GM18907 (cell line): ENCODE results near the gene PCDH9.

Experiments used
- ATAC-seq: cut with Tn5 transposase; IDR thresholded peaks from one replicate; pipeline ENCODE4 v1.9.1; 2021; ENCODE audit warnings: mild to moderate bottlenecking, moderate library complexity; ENCODE audit not compliant: unreplicated experiment

The PCDH9 gene

DNA sequence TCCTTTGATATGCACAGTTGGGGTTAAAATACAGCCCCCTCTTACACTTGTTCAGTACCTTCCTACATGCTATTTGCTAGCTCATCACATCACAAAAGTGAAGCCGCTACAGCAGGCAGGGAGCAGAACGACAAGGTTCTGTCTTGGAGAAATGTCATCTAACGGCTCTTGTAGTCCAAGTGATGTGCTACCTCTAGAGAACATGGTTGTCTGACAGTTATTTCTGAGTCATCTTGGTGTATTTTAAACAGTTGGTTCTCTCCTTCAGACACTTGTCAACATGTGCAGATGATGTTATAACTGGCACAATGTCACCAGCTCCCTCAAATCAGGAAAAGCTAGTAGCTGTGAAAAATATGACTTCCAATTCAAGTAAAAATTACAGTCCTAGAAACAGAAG is 865.0 kb downstream of the PCDH9 start:
- no peak for ATAC-seq

DNA sequence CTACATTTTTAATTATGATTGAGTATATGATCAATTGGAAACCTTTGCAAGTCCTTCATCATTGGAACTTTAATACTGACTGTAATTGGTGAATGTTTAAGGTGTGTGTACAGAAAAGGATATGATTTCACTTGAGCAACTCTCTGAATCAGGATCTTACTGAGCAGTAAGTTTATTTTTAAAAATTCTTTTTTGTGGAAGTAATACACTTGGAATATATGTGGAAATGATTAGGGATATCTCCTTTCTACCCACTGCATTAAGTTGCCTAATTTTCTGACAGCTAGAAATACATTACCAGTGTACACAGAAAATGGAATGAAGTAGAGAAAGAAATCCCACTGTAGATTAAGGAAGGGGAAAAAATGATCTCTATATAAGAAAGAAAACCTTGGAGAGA is 865.8 kb downstream of the PCDH9 start:
- no peak for ATAC-seq

DNA sequence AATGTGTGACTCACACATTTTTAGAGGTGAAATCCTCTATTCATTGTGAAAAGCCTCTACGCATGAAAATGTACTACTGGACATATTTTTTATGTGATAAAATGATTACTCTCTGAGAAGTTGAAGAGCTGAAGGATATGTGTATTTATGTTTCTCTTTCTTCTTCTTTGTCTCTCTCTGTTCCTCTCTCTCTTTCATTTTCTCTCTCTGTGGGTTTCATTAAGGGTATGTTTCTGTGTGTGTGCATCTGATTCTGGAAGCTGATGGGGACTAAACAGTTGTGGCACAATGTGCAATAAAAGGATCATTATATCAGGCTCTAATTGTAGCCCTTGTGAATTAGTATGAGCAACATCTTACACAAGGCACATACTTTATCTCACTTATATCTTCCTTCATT is 867.7 kb downstream of the PCDH9 start:
- ATAC-seq = peak; percentile 69

DNA sequence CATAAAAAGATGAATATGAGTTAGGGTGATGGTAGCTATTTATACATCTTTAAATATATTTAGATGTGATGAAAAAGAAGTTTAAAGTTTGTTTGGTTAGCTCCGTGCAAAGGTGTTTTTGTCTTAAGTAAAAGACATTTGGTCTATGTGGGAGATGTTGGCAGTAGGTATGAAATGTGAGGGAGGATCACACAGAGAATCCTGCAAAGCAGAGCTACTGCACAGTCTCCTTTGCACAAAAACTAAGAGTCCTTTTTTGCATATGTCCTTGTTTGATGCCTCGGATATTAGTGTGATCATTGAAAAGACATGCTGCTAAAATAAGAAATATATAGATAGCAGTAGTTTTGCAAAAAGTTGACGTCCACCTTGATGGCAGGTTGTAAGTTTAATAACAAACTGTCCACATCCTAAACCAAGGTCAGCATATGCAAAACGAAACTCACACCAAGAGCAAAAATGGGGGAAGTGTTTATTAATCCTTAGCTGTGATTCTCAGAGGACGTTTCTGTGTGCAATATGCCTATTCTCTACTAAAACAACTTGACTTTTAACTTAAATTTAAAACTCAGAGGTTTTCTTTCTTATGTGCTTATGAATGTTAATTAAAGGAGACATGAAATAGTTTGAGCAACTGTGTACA is 870.1 kb downstream of the PCDH9 start:
- peak; percentile 67 for ATAC-seq

DNA sequence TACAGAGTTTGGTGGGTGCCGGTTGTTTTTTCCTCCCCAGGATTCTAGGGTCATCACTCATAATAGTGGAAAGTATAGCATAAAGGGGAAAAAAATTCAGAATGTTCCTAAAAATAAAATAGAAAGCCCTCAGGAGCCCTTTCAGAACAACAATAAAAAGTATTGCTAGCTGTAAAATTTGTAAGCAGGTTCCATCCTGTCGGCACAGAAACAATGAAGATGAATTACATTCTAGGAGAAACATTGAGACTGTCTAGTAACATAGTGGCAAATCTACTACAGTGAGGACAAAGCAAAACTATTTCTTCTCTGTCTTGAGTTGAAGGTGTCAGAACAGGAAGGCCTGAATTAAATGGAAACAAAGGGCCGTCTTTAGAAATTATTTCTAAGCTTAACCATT is 870.7 kb downstream of the PCDH9 start:
- ATAC-seq = no peak

DNA sequence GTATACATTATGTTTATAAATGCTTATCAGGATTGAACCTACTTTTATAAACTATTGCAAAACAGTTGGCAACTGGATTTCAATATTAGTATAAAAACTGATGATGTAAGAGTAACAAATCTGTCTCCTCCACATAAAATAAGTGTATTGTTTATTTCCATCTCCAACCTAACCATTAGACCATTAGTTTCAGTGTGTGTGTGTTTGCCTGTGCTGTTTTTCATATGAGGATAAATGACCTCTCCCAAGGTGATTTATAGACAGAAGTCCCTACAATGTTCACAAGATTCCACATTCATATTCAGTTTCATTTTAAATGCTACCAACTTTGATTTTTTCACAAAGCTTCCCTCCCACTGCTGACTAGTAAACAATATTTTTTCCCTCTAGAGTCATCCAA is 871.6 kb downstream of the PCDH9 start:
- ATAC-seq = no peak

DNA sequence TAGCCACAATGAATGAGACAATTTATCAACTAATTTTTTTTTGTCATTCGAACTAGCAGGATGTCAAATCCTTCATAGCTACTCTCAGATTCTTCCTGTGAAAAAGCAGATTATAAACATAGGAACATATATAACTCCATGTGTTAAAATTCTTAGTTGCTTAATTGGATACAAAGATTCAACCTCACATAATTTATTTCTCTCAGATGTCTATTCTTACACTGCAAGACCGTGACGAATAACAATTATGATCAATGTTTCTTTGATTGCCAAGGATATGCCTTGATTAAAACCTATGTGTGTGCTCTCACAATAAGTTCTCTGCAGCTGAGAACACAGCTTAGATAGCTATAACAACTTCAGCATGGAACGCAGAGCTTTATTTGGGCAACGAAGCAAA is 872.7 kb downstream of the PCDH9 start:
- ATAC-seq = no peak

DNA sequence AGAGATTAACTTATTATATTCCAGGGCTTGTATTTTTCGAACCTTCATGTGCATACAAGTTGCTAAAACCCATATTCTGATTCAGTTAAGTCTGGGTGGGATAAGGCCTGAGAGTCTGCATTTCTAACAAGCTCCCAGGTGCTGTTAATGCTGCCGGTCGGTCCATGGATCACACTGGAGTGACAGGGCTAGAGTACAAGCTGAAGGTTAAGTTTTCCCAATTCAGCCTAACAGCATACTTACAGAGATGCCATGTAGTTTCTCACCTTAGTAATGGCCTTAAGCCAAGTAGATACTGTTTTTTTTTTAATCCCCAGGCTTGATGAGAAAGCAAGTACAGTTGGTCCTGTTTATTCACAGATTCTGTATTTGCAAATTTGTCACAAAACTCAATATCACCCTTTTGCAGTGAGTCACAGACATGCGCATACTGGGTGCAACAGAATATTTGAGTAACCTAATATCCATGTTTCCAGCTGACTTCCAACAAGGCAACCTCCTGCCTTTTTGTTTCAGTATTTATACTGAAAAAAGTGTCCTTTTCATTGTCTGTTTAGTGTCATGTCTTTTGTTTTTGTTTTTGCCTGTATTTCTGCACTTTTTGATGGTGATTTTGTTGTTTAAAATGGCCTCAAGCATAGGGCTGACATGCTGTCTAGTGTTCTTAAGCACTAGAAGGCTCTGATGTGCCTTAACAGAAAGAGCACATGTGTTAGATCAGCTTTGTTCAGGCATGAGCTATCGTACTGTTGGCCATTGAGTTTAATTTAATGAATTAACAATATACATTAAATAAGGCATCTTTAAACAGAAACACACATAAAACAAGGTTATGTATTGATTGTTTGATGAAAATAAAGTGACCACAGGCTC is 875.0 kb downstream of the PCDH9 start:
- no peak for ATAC-seq

DNA sequence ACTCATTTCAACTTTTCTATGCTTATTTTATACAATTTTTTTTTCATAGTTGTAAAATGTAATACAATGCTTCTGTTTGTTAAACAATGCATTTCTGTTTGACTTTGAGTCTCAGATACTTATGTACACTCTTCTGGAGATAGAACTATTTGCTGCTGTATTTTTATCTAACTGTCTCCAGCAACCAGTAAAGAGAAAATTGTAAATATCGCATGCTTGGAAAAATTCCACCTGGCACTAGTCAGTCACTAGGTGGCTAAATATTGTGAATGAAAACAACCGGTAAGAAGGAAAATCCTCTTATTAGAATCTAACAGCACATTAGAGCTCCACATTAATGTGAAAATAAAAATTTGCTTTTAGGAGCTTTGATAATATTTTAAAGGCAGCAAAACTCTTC is 876.5 kb downstream of the PCDH9 start:
- no peak for ATAC-seq

DNA sequence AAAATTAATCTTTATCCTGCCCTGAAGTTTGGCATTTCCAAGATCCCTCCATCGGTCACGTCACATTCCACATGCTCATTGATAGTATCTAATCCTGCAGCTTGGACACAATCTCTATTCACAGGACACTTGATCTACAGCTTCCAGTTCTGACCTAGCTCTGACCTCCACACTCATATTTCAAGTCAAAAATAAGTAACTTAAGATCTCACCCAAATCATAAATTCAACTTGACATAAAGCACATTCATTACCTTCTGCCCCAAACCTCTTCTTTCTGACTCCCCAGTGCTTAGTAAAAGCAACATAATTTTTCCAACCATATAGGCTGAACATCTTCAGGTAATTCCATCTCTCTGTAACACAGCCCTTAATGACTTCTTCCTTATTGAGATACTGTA is 880.2 kb downstream of the PCDH9 start:
- ATAC-seq = no peak

DNA sequence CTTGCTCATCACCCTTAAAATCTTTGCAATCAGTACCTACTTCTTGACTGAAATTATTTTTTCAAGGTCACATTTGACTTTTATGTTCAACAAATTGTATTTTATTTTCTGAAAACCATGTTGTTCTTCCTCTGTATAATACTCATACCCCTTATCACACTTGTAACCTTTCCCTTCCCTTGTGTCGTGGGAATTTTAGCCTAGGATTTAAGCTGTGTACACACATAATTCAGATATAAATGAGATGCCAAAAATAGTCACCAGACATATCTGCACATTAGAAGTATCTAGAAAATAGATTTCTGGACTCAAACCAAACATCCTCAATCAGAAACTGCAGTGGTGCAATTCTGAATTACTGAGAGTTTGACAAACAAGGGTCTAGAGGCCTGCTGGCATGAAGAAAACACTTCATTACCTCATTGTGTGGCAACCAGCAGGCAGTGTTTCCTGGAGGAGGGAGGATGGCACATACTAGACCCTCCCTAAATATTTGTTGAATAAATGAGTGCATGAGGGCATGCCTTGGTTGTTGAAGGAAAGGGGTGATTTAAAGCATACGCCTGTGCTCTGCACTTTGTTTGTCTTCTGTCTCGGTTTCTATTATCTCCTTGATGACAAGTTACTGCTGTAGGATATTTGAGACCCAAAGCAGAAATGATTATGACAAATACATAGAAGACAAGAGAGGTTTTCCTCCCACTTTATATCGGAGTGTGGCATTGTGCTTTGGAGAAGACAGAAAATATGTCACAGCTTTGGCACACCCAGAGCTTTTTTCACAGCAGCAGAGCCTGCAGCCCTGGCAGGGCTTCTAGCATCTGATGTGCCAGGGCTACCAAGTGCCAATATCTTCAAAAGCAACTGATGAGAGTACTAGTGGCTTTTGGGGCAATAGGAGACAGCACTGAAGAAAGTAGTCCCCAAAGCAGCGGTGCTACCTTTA is 881.1 kb downstream of the PCDH9 start:
- ATAC-seq = no peak

DNA sequence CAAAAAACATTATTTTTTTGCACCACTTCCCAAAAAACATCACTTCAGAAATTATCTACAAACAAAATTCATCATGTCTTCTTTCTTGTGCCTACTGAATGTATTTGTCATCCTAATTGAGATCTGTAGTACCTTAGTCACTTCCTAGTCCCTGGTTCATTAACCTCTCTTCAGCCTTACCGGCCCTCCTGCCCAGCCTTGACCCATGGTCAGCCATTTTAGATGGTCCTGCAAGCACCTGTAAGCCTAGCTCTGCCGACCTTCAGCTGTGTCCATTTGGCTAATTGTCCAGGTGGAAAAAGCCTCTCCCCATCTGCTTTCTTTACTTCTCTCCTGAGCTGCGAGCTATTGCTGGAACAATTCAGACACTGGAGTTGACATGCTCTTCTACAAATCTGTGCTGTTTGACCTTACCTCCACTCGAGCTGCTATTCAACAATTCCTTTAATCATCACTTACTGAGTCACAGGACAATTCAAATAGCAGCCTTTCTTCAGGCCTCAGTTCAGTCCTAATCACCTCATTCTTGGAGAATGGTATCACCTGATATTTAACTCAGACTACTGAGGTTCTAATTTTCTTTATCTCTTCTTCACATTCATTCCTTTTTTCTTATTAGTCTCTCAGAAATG is 882.5 kb downstream of the PCDH9 start:
- ATAC-seq = no peak

DNA sequence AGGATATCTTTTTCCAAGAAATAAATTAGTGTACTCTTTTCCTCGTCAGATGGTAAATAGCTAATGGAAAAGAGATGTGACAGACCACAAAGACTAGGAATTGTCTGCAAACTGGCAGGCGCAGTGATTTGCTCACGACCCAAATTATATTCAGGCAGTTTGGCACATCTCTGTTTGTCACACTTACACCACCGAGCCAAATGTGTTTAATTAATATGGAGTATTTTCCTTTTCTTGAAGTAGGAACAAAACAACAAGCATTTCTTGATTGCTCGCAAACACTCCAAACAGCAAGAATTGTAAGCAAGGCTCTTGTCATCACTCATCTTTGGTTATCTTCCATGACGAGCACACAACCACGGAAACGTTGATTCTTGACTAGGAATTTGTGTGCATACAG is 884.2 kb downstream of the PCDH9 start:
- ATAC-seq = no peak

DNA sequence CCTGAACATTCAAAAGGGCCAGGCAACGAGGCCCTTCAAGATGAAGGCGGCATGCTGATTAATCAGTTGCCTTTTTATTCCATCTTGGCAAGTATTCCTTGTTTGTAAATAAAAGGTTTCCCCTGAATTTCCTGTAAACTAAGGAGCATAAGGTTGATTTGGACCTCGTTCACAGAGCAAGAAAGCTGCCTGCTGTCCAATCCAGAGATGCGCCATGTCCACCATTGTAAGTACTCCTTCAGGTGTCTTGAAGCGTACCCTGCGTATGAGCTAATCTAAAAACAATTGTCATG is 884.7 kb downstream of the PCDH9 start:
- no peak for ATAC-seq

DNA sequence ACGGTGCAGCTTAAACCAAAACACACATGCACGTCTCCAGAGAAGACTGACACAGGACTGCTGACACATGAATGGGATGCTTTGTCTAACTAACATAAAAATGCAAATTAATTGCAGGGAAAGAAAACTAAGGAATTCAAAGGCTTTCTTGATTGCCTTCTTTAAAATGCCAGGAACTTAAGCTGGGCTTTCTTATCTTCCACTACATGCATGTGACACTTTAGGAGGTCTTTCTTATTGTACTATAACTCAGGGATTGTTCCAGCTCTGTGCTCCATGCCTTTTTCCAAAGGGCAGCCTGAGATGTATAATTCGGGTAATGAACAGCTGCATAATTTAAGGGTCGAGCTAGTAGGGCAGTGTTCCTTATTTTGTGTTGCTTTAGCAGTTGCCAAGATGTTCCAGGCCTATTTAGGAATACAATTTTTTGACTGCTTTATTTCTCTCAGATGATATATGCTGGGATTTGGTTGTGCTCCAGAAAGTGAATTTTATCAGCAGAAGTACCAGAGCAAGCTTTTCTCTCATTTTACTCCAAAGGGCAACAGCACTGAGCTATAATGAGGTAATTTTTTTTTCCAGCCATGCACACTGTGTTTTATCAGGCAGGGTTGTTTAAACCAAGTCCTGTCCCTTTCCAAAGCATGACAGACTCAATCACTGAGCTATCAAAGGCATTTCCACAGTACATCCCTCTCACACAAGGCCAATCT is 885.2 kb downstream of the PCDH9 start:
- ATAC-seq = no peak

DNA sequence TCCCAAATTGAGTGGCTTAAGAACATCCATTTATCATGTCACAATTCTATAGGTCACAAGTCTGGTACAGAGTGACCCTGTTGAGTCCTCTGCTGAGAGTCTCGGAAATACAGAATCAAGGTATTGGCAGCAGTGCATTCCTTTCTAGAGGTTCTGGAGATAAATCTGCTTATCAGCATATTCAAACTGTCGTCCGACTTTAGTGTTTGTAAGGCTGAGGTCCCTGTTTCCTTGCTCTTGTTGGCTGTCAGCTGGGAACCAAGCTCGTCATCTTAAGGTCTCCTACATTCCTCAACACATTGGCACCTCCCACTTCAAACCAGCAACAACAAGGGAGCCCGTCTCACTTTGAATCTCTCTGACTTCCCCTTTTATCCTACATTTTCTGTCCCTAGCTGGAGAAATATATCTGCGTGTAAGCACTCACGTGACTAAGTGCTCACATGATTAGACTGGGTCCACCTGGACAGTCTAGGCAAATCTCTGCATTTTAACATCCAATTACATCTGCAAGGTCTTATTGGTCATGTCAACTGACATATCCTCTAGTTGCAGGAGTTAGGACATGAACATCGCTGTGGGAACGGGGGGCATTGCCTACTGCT is 886.8 kb downstream of the PCDH9 start:
- no peak for ATAC-seq

DNA sequence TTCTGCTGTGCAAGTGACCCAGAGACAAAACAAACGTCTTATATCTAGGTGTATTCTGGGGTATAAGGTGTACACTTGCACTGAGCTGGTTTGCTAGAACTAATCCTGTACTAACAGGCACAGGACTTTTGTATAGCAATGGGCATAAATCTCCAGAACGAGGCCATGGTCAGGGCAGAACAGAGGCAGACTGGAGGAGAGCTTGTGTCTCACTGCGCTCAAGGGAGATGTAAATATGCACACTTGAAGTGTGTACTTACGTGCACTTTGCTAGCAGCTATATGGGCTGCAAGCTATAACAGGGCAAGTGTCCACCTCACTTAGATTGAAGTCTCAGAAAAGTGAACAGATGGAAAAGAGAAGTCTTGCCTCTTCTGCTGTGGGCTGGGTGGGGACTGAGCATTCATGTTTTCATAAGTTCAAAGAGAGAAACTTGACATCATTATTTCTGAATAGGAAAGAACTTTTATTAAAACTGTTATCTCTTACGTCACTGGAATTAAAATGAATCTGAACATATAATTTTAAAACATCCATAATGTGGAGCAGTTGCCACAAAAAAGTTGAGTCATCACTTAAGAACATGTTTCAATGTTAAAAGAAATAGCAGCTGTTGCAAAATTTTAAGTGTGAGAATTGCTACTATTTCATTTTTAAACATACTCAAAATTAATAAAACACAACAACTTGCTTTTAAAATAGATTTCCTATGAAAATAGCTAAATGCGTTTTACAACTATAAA is 888.3 kb downstream of the PCDH9 start:
- ATAC-seq = no peak

DNA sequence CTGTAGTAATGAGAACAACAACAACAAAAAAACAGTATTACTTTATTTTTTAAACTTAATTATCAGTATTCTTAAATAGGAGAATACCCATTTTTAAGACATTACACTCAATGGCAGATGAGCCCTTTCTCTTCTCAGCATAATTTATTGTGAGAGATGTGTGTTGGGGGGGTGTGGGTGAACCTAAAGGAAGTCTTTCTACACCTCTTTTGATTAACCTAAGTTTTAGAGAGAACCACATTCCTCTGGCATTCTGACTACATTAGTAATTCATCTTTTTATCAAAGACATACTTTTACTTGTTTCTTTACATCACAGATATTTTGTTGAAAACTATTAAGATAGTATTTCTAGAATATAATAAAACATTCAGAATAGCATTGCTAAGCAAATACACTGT is 890.9 kb downstream of the PCDH9 start:
- ATAC-seq = no peak

DNA sequence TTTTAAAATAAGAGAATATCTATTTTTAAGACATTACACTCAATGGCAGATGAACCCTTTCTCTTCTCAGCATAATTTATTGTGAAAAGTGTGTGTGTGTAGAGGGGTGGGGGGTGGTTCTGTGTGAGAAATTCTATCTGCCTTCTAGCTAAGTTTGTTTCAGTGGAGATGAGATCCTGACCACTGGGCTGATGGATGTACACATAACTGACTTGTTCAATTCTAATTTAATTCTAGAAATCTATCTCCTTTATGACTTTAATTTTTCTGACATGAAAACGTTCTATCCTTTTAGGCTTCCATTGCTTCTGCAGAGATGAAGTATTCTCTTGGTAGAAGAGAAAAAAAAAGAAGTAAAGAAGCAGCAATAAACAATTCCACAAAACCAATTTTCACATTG is 891.6 kb downstream of the PCDH9 start:
- ATAC-seq = no peak
